Placental epithelial cell (primary cell): ENCODE data around the gene NDUFAB1. TPM values are rescaled to one million over a fixed set of nuclear protein-coding genes. Genes with fewer than 3 reads are reported as not detected.

Experiments used
- total RNA-seq: library from RNA; depleted of rRNA; stranded (reverse); fragments of >200 nt; gene quantifications from 2 replicates; pipeline ENCODE4 v1.2.3, GENCODE V29; 2012

Gene NDUFAB1
- total RNA-seq: 61.2 and 97.1 TPM in 2 replicates

DNA sequence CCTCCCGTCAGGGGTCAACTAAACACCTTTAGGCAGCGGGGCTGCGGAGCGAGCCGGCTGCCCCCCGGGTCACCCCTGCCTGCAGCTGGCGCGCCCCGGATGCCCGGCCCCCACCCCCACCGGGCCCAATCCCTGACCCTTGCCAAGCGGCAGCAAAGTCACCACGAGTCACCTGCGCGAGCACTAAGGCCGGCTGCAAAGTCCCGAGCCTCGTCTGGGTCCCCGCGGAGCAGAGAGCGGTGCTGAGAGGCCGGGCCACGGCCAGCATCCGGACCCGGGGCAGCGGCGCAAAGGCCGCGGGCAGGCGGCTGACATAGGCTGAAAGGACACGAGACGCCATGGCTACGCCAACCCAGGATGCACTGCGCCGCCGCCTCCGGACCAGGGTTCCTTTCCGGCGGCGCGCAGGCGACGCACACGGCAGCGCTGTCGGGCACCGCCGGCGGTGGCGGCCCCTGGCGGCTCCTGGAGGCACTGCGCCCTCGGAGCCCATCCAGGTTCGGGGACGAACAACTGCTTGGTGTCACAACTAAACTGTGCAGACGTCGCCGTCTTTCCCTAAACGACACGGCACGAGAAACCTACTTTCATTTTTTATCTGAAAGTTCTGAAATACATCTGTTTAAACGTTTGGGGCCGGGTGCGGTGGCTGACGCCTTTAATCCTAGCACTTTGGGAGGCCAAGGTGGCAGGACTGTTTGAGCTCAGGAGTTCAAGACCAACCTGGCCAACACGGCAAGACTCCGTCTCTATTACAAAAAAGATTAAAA is at the start of gene NDUFAB1:
Gene NDUFAB1, minus strand, starts transcription at position 366 of the 770 bp plus-strand sequence. Its CDS starts 26 bp downstream, at position 340.

DNA sequence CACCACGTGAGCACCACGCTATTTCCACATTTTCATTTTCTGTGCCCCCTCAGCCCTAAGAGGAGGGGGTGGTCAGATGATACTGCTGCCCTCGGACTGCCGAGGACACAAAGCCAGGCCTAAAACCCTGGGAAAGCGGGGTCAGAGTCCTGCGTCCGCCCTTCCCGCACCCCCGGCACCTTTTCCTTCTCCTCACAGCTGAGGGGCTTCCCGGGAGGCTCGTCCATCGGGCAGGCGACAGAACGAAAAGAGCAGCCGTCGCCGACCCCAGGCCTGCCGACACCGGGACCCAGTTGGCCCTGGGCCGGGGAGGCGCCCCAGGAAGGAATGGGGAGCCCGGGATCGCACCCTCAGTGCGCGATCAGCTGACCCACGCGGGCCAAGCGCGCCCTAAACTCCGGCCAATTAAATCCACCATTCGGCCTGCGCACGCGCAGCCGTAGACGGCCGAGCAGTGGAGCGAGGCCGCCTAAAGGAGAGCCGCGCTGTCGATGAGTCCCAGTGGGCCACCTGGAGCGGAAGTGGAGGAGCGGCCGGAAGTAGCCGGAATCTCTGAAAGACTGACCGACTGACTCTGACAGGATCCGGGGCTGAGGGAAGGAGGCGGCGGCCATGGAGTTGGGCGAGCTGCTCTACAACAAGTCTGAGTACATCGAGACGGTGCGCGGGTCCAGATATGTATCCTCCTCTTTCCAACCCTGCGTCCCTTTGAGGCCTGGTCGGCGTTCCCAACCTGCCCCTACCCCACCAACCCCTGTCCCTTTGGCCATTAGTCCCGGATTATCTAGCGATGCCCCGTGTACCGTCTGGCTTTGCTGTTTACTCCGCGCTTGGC is 45.0 kb upstream of the NDUFAB1 start, which contains the start of the genes DCTN5 and PALB2:
Gene DCTN5, plus strand, starts transcription at position 536 of the 835 bp plus-strand sequence. Its CDS starts 77 bp downstream, at position 613.
Gene PALB2, minus strand, starts transcription at position 380 of the 835 bp plus-strand sequence. Its CDS starts 153 bp downstream, at position 227.

DNA sequence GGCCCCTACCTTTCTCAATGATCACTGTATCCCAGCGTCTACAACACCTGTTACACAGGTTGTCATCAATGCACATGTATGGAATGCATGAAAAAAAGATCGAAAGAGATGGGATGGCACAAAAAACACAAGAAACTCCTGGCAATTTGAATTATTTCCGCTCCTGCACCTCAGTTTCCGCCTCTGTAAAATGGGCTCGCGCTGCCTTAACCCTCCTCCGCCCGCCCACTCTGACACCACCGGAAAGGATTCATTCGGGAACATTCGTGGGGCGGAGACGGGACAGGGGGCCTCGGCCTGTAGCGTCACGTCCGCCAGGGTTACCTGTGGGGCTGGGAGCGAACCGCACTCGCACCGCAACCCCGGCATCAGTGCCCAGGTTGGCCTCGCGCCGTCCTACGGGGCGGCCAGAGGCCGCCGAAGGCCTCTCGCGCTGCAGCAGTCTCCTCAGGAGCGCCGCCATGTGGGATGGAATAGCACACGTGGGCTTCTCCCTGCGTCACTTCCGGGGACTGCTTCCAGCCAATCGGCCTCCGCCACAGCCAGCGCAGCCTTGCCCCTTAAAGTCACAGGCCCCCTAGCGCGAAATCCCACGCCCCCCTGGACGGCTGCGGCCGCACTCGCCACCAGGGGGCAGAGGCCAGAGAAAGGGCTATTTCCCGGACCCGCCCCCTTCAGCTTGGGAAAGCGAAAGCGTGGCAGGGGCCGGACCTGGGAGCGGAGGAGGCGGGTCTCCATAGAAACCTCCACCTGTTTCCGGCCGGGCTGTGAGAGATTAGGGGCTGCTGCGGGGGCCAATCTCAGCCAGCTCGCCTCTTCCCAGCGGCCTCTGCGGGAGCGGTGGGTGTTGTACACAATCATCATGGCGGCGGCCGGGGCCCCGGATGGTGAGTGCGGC is 39.0 kb downstream of the NDUFAB1 start, which contains the start of the genes EARS2 and UBFD1:
Gene EARS2, minus strand, starts transcription at position 470 of the 898 bp plus-strand sequence. Its CDS starts 7 bp downstream, at position 463.
Gene UBFD1, plus strand, starts transcription at position 847 of the 898 bp plus-strand sequence. Its CDS starts 16 bp downstream, at position 863.

Other genes starting within 250 kb of the NDUFAB1 start
- gene COG7, start 143.1 kb downstream of the NDUFAB1 start, total RNA-seq: 27.8 and 29.8 TPM in 2 replicates
- 43.5 and 47.9 TPM in 2 replicates for gene GGA2, start 85.8 kb downstream of the NDUFAB1 start, total RNA-seq
- 31.8 and 52.3 TPM in 2 replicates for gene EARS2, start 39.0 kb downstream of the NDUFAB1 start, total RNA-seq
- 66.3 and 189 TPM in 2 replicates for gene UBFD1, start 38.6 kb downstream of the NDUFAB1 start, total RNA-seq
- 8.2 and 12.4 TPM in 2 replicates for gene PALB2, start 45.0 kb upstream of the NDUFAB1 start, total RNA-seq
- 25.5 and 54.8 TPM in 2 replicates for gene DCTN5, start 45.1 kb upstream of the NDUFAB1 start, total RNA-seq
- gene PLK1, start 82.6 kb upstream of the NDUFAB1 start, total RNA-seq: 7.1 and 12.4 TPM in 2 replicates
- gene ERN2, start 116.9 kb upstream of the NDUFAB1 start, total RNA-seq: 0.87 TPM in 1 of 2 replicates, not detected in the other
- not detected in 2 replicates for gene CHP2, start 158.7 kb upstream of the NDUFAB1 start, total RNA-seq
- gene PRKCB, start 239.7 kb upstream of the NDUFAB1 start, total RNA-seq: not detected in 2 replicates